ENCODE measurements around the gene SRPK2. TPM values are rescaled to one million over a fixed set of nuclear protein-coding genes. Genes with fewer than 3 reads are reported as not detected.
"Not testable (repeated sequence)": the region's sequence is repeated elsewhere in the genome, so short reads cannot be mapped to it uniquely, and the experiment has no call there.

SRPK2 gene
- total RNA-seq, 8 experiments from 2014 or later = 36.4 to 96.1 (median 47.3) TPM

DNA sequence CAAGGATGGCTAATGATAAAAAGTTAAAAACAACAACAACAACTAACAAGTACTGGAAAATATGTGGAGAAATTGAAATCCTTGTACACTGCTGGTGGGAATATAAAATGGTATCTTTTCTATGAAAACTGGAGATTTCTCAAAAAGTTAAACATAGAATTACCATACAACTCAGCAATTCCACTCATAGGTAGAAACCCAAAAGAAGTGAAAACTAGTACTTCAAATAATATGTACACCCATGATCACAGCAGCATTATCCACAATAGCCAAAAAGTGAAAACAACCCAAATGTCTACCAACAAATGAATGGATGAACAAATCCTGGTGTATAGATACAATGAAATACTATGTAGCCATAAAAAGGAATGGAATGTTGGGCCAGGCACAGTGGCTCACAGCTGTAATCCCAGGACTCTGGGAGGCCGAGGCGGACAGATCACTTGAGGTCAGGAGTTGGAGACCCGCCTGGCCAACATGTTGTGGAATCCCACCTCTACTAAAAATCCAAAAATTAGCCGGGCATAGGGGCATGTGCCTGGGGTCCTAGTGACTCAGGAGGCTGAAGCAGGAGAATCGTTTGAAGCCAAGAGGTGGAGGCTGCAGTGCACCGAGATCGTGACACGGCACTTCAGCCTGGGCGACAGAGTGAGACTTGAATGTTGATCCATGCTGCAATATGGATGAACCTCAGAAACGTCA, 66.8 kb downstream of the SRPK2 start:
- Histone ChIP-seq H3K4me3 (no peak overlapping the region), H3K27ac (no peak overlapping the region), H3K4me1 (replicated peaks in 1 of 2) (no peaks in the 10 kb centered on the region)
- in situ Hi-C loops (cut with MboI; ENCODE audit: low pct_unique_long_range_greater_than_20kb in 2 of 9, low sequenced_read_pairs in 9 of 9, unreplicated experiment in 9 of 9) = no loop called here
- WGBS, 10 experiments = 43 to 100% (median 91%) methylated on average over 2 to 7 of the region's 10 CpGs; no CpG with 5 or more reads in 2 of the 10 experiments
- ATAC-seq (replicated peaks in 6 of 8) = no peak

DNA sequence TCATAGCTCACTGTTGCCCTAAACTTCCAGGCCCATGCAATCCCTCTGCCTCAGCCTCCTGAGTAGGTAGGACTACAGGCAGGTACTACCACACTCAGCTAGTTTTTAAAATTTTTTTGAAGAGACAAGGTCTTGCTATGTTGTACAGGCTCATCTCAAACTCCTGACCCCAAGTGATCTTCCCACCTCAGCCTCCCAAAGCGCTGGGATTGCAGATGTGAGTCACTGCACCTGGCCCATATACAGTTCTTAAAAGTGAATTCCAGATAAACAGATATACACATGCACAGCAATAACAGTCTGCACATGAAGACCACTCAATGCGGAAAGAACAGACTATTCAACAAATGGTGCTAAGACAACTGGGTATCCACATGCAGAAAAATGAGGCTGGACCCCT, 67.8 kb downstream of the SRPK2 start:
- WGBS, 10 experiments = 80 to 100% (median 100%) methylated on average over 1 to 2 of the region's 2 CpGs; no CpG with 5 or more reads in 5 of the 10 experiments
- in situ Hi-C loops (cut with MboI; ENCODE audit: low pct_unique_long_range_greater_than_20kb in 2 of 9, low sequenced_read_pairs in 9 of 9, unreplicated experiment in 9 of 9) = no loop called here
- Histone ChIP-seq H3K4me1 (replicated peaks in 1 of 2) (no peaks in the 10 kb centered on the region), H3K27ac (no peak overlapping the region), H3K4me3 (no peak overlapping the region)
- ATAC-seq (replicated peaks in 6 of 8) = no peak

- Histone ChIP-seq H3K4me3 (no peak overlapping the region), H3K27ac (no peak overlapping the region), H3K4me1 (replicated peaks in 1 of 2) (no peaks in the 10 kb centered on the region)
- ATAC-seq (replicated peaks in 6 of 8) = no peak
- in situ Hi-C loops (cut with MboI; ENCODE audit: low pct_unique_long_range_greater_than_20kb in 2 of 9, low sequenced_read_pairs in 9 of 9, unreplicated experiment in 9 of 9) = no loop called here
- WGBS, 10 experiments = 78 to 100% (median 90%) methylated on average over 2 to 10 of the region's 10 CpGs
Observed at GRCh38 chr7:105319578-105319977, 69.1 kb downstream of the SRPK2 start.

GRCh38 chr7:105316578-105317344, 72.0 kb downstream of the SRPK2 start:
- H3K4me1 ChIP-seq (replicated peaks in 1 of 2) = no peaks in the 10 kb centered on the region
- no peak overlapping the region for H3K4me3 ChIP-seq
- no peak overlapping the region for H3K27ac ChIP-seq
- ATAC-seq (replicated peaks in 6 of 8) = peak in 2 of 8 experiments; percentile 33 to 74
- 61 to 100% (median 86%) methylated on average over 1 to 2 of the region's 2 CpGs; no CpG with 5 or more reads in 1 of the 10 experiments for WGBS, 10 experiments
- in situ Hi-C loops (cut with MboI; ENCODE audit: low pct_unique_long_range_greater_than_20kb in 2 of 9, low sequenced_read_pairs in 9 of 9, unreplicated experiment in 9 of 9) = no loop called here

GRCh38 chr7:105315357-105315756, 73.4 kb downstream of the SRPK2 start:
- in situ Hi-C loops (cut with MboI; ENCODE audit: low pct_unique_long_range_greater_than_20kb in 2 of 9, low sequenced_read_pairs in 9 of 9, unreplicated experiment in 9 of 9) = no loop called here
- no peak for ATAC-seq (replicated peaks in 6 of 8)
- WGBS, 10 experiments = 63 to 100% (median 92%) methylated on average over 1 to 2 of the region's 2 CpGs; no CpG with 5 or more reads in 1 of the 10 experiments

GRCh38 chr7:105309235-105310169, 79.2 kb downstream of the SRPK2 start:
- in situ Hi-C loops (cut with MboI; ENCODE audit: low pct_unique_long_range_greater_than_20kb in 2 of 9, low sequenced_read_pairs in 9 of 9, unreplicated experiment in 9 of 9) = no loop called here
- peak in 2 of 8 experiments; percentile 52 to 68 for ATAC-seq (replicated peaks in 6 of 8)
- H3K4me1 ChIP-seq (replicated peaks in 1 of 2) = peaks cover 0 to 2% of the 10 kb centered on the region in 2 donors
- WGBS, 10 experiments = 80 to 100% (median 90%) methylated on average over 1 to 2 of the region's 2 CpGs; no CpG with 5 or more reads in 5 of the 10 experiments
- H3K27ac ChIP-seq = no peak overlapping the region
- no peak overlapping the region for H3K4me3 ChIP-seq

More at GRCh38 chr7:105315357-105315756, 73.4 kb downstream of the SRPK2 start:
- no peaks in the 10 kb centered on the region for H3K4me1 ChIP-seq (replicated peaks in 1 of 2)
- H3K27ac ChIP-seq = no peak overlapping the region
- no peak overlapping the region for H3K4me3 ChIP-seq

DNA sequence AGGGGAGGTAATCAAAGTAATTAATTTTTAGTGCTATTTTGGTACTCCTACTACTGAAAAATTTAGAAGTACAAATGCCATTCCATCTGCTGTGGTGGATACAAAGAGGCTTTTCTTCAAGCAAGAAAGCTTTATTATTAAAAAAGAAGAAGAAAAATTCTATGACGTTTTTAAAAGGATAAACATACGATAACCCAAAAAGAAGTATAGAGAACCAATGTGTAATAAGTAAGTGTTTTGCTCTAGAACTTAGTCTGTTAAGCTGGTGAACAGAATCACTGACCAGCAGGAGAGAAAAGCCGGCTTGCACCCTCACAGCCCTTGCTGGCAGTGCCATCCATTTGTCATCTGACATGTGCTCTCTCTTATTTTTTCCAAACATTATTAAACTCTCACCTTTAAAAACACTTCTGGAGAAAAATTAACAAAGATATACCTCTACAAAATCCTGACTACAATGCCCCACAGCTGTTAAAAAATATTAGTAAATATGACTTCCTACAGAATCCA, 81.5 kb downstream of the SRPK2 start:
- no peak overlapping the region for H3K4me3 ChIP-seq
- H3K4me1 ChIP-seq (replicated peaks in 1 of 2) = peaks cover 4 to 7% of the 10 kb centered on the region in 2 donors
- no peak for ATAC-seq (replicated peaks in 6 of 8)
- H3K27ac ChIP-seq = no peak overlapping the region
- 60 to 100% (median 78%) methylated on average over 1 to 3 of the region's 3 CpGs for WGBS, 10 experiments
- in situ Hi-C loops (cut with MboI; ENCODE audit: low pct_unique_long_range_greater_than_20kb in 2 of 9, low sequenced_read_pairs in 9 of 9, unreplicated experiment in 9 of 9) = no loop called here

DNA sequence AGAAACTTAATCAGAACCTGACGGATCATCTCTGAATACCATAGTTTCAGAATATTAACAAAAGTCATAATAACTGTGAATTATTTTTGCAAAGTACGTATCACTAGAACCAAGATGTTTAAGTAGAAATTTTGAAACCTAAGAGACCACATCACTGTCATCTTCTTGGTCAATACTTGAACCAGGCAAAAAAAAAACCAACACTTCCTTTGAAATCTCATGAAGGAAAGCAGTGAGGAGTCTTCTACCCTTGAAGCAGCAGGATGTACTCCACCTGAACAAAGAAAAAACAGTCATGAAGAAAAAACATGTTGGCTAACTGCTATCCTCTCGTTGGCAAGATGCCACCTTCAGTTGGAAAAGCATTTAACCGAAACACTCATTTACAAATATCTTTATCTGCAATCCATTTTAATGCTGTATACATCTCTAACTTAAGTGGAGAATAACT, 82.4 kb downstream of the SRPK2 start:
- Histone ChIP-seq H3K4me1 (replicated peaks in 1 of 2) (peaks cover 4 to 7% of the 10 kb centered on the region in 2 donors), H3K27ac (no peak overlapping the region), H3K4me3 (no peak overlapping the region)
- ATAC-seq (replicated peaks in 6 of 8) = no peak
- 24 to 95% (median 85%) methylated on average over 1 to 4 of the region's 4 CpGs; no CpG with 5 or more reads in 1 of the 10 experiments for WGBS, 10 experiments
- in situ Hi-C loops (cut with MboI; ENCODE audit: low pct_unique_long_range_greater_than_20kb in 2 of 9, low sequenced_read_pairs in 9 of 9, unreplicated experiment in 9 of 9) = no loop called here

- Histone ChIP-seq H3K4me3 (no peak overlapping the region), H3K27ac (no peak overlapping the region), H3K4me1 (replicated peaks in 1 of 2) (peaks cover 4 to 7% of the 10 kb centered on the region in 2 donors)
- in situ Hi-C loops (cut with MboI; ENCODE audit: low pct_unique_long_range_greater_than_20kb in 2 of 9, low sequenced_read_pairs in 9 of 9, unreplicated experiment in 9 of 9) = no loop called here
- WGBS, 10 experiments = 70 to 100% (median 97%) methylated on average over 1 to 2 of the region's 2 CpGs; no CpG with 5 or more reads in 2 of the 10 experiments
- ATAC-seq (replicated peaks in 6 of 8) = no peak
Observed at GRCh38 chr7:105305633-105306032, 83.1 kb downstream of the SRPK2 start.

DNA sequence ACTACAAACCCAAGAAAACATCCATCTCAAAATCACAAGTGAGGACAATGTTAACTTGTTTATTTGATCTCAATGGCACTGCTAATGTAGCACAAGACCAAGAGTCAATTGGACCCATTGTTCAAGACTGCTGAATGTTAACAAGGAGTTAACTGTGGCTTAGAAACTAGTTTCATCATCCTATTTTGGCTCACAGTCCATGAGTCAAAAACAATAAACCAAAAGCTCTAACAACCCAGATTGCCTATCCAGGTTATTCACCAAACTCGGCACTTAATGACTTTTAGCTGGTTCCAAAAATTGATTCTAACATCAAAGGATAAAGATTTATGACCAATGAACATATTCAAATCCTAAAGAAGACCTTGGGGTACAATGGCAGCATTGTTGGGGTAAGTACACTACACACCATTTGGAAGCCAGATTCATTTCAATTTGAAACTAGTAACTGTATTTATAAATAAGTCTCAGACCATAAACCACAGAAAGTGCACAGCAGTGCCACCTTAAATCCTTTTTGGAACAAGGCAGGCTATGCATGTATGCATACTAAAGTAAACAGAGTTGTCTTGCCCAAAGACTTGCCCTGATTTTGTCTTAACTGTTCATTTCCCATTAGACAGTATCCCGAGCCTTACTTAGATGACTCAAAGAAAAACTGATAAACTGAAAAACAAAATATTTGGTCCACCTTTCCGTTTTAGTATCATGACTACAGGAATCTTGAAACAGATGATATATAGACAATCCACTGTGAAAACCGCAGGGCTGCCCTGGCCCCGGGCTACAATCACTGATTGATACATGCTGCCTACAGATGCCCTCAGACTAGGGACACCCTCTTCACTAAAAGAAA, 84.5 kb downstream of the SRPK2 start:
- Histone ChIP-seq H3K4me3 (no peak overlapping the region), H3K4me1 (replicated peaks in 1 of 2) (peaks cover 4 to 5% of the 10 kb centered on the region in 2 donors), H3K27ac (no peak overlapping the region)
- ATAC-seq (replicated peaks in 6 of 8) = peak in 3 of 8 experiments; percentile 86 to 95 (median 95)
- WGBS, 10 experiments = 0 to 100% (median 60%) methylated on average over 1 to 5 of the region's 5 CpGs; no CpG with 5 or more reads in 1 of the 10 experiments
- in situ Hi-C loops (cut with MboI; ENCODE audit: low pct_unique_long_range_greater_than_20kb in 2 of 9, low sequenced_read_pairs in 9 of 9, unreplicated experiment in 9 of 9) = no loop called here

GRCh38 chr7:105300587-105300986, 88.1 kb downstream of the SRPK2 start:
- in situ Hi-C loops (cut with MboI; ENCODE audit: low pct_unique_long_range_greater_than_20kb in 2 of 9, low sequenced_read_pairs in 9 of 9, unreplicated experiment in 9 of 9); H3K27ac ChIP-seq; H3K4me1 ChIP-seq (replicated peaks in 1 of 2); ATAC-seq (replicated peaks in 6 of 8); H3K4me3 ChIP-seq: not testable (repeated sequence)
- WGBS, 10 experiments = 80 to 94% (median 87%) methylated on average over 1 to 6 of the region's 6 CpGs; no CpG with 5 or more reads in 2 of the 10 experiments
